Stimulated activated CD4-positive, alpha-beta T cell treated with anti-CD3 and anti-CD28 coated beads, TNF-alpha, amount 100 ng/mL, for 4 hours (primary cell): ENCODE data around the gene MT1M.
"Not testable (repeated sequence)": the region's sequence is repeated elsewhere in the genome, so short reads cannot be mapped to it uniquely, and the experiment has no call there.

Experiments used
- DNase-seq, 3 experiments: peaks; one replicate each; pipeline ENCODE4 v3.0.0-alpha.2; 2020; ENCODE audit warnings: low read depth in 3 of 3

MT1M gene

GRCh38 chr16:56673921-56674320, 41.5 kb downstream of the MT1M start:
- DNase-seq, result no peak

GRCh38 chr16:56674570-56674969, 42.1 kb downstream of the MT1M start:
- not testable (repeated sequence) for DNase-seq

DNA sequence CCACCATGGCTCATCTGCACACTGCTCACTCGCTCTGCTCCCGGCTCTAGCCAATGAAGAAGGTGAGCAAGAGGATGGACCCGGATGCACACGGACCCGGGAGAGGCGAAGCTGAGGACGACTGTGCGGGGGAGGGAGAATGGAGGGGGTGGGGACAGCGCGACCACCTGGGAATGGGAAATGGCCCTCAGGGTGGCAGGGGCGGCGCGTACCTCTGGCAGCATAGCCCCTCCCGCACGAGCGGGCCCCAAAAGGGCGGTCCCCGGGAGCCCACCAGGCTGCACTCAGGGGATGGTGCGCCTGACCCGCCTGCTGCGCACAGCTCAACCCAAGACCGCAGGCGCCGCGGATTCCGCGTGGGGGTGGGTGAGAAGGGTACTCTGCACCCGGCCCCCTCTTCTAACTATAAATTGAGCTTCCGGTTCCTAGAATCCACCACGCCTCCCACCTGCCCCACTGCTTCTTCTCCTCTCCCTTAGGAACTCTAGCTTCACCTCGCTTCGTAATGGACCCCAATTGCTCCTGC, 43.3 kb downstream of the MT1M start:
- DNase-seq, result peak in 2 of 3 experiments; percentile 16 to 21

- DNase-seq, result no peak
These were observed 45.0 kb downstream of the MT1M start for GRCh38 chr16:56677474-56677873.

DNA sequence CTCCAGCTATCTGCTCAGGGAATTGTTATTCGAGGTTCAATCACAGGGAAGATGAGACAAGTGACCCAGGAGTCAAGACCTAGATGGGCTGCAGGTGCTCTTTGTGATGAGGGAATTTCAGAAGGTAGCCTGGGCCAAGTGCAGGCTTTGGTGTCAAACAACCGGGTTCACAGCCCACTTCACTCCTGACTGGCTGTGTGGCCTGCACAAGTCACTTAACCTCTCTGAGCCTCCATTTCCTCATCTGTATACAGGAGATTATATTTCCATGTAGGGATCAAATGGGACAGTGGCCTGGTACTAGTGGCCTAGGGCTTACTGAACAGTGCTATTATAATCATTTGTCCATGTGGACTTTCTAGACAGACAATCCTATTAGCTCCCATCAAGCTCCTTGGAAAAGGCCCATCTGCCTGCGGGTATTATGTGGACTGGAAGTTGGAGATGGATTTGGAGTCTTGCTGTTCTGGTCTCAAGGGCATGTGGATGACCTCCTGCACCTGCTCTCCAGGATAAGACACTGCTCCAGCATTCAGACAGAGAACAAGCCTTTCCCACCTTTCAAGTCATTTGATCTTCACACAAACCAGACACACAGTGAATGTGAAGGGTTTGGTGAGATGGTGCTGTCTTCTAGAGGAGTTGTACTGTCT, 46.7 kb downstream of the MT1M start:
- no peak for DNase-seq

DNA sequence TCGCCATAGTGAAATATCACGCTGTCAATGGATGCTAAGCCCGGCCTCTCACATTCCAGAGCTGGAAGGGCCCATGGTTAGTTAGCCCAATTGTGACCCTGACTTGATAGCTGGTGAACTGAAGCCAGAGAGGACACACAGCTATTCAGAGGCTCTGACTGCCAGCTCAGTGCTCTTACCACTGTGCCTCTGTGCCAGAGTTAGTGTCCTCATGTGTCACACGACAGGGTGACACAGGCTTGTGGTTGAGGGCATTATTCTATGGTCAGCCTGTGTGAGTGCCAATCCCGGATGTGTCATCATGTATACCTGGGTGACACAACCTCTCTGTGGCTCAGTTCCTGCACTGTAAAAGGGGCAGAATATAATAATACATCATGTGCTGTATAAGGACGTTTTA, 47.4 kb downstream of the MT1M start:
- DNase-seq, result no peak

GRCh38 chr16:56681939-56682702, 49.7 kb downstream of the MT1M start, which contains the start of gene MT1X:
MT1X (plus strand) TSS chr16:56682470; CDS start chr16:56682541, 71 bp downstream.
- peak; percentile 75 to 81 (median 78) for DNase-seq

- DNase-seq, result no peak
These were observed 50.4 kb downstream of the MT1M start for GRCh38 chr16:56682703-56683397.
